Bladder microvascular endothelial cell (primary cell): Measurements from ENCODE around the gene DGKB. TPM values are rescaled to one million over a fixed set of nuclear protein-coding genes. Genes with fewer than 3 reads are reported as not detected.

Source experiments
- total RNA-seq: library from RNA; depleted of rRNA; stranded (reverse); fragments of >200 nt; gene quantifications from 2 replicates; pipeline ENCODE4 v1.2.3, GENCODE V29; 2014

The DGKB gene
- not detected in 2 replicates for total RNA-seq

GRCh38 chr7:14902589-14903067, at the start of gene DGKB:
TSS of gene DGKB (minus strand) at chr7:14902751.

